Measurements from ENCODE around the gene SEL1L3.

Gene SEL1L3

GRCh38 chr4:25703731-25704388, 158.9 kb downstream of the SEL1L3 start:
- Histone ChIP-seq H3K27ac (no peak overlapping the region), H3K4me3 (no peak overlapping the region)
- no peak for DNase-seq (ENCODE audit: low spot score)
- no peak for TF ChIP-seq CTCF (IDR thresholded peaks at IDR 0.05)

GRCh38 chr4:25702848-25703247, 159.9 kb downstream of the SEL1L3 start:
- TF ChIP-seq CTCF (IDR thresholded peaks at IDR 0.05) = no peak
- no peak overlapping the region for H3K27ac ChIP-seq

GRCh38 chr4:25700661-25701060, 162.1 kb downstream of the SEL1L3 start:
- Histone ChIP-seq H3K4me3 (no peak overlapping the region), H3K27ac (no peak overlapping the region)
- TF ChIP-seq CTCF (IDR thresholded peaks at IDR 0.05) = no peak
- no peak for DNase-seq (ENCODE audit: low spot score)

More at GRCh38 chr4:25702848-25703247, 159.9 kb downstream of the SEL1L3 start:
- H3K4me3 ChIP-seq = no peak overlapping the region
- no peak for DNase-seq (ENCODE audit: low spot score)

GRCh38 chr4:25697516-25697915, 165.3 kb downstream of the SEL1L3 start:
- no peak overlapping the region for H3K4me3 ChIP-seq
- H3K27ac ChIP-seq = no peak overlapping the region
- no peak for TF ChIP-seq CTCF (IDR thresholded peaks at IDR 0.05)
- no peak for DNase-seq (ENCODE audit: low spot score)

Data from coronary artery (tissue), 2 donors.